HCEC 1CT (cell line): ENCODE results near the gene TIMM10B.
"Not testable (repeated sequence)": the region's sequence is repeated elsewhere in the genome, so short reads cannot be mapped to it uniquely, and the experiment has no call there.

Source experiments
- DNase-seq: peaks from one replicate; pipeline ENCODE4 v3.0.0-alpha.2; 2017

TIMM10B gene

DNA sequence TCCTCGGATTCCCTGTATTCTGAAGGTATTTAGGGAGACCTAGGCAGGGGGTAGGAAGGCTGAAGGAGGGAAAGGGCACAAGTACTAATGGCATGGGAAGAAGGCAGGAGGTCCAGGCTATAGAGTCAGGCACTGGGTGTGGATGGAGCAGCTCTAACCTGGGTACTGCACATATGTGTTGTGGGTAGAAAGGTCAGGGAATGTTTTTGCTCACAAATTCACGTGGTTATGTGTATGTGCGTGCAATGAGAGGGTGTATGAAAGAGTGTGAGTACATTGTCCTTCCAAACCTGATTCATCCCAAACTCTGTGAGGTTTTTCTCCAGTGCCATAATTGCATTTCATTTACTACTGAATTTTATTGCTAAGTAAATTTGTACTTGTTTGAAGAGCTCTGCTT lies 39.0 kb downstream of the TIMM10B start:
- no peak for DNase-seq

DNA sequence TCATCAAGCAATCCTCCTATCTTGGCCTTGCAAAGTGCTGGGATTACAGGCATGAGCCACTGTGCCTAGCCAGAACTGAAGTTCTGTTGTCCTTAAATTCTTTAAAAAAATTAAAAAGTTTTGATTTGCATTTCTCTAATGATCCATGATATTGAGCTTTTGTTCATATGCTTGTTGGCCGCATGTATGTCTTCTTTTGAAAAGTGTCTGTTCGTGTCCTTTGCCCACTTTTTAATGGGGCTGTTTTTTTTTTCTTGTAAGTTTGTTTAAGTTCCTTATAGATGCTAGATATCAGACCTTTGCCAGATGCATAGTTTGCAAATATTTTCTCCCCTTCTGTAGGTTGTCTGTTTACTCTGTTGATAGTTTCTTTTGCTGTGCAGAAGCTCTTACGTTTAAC lies 40.6 kb downstream of the TIMM10B start:
- DNase-seq, result not testable (repeated sequence)

DNA sequence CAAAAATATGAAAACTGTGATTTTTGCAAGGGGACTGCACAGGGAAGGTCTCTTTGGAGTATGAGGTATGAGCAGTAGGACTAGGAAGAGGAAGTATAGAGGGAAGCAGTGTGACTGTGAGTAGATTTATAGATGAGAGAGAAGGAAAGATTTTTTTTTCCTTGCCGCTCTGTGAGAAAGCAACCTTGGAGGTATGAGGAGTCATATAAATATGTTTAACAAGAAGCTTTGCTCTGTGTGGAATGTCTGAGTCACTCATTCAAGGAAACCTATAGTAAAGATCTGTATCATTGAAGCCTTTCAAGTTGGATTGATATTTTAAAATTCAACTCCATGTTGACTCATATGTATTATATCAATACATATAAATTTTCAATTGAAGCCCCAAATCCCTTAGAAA lies 42.0 kb downstream of the TIMM10B start:
- peak; percentile 84 for DNase-seq

DNA sequence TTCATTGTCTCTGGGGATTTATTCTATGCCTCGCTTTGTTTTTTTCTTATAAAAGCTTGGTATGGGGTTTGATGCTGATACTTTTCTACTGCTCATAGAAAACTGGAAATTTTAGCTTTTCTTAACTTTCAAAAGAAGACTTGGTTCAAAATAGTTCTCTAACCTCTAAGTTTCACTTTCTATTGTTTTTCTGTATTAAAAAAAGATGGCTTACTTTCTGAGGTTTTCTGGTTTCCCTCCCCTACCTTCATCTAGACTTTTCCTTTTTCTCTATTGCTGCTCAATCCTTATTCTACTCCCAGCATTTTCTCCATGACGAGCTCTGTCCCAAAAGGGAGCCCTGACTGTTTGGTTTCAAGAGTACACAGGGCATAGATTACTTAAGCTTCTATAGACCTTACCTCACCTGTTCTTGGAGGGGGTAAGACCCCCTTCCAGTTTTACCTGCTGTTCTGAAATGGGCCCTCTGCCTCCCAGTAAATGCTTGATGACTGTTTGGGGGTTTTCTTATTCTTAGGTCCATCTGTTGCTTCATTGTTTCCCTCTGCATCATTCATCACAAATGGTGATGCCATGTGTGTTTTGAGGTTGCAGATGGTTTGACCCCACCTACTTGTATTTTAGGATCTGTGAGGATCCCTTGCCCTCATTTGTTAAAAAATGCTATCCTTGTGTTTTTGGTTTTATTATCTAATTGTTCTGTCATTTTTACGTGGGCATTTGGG lies 45.3 kb downstream of the TIMM10B start:
- peak; percentile 7 for DNase-seq

DNA sequence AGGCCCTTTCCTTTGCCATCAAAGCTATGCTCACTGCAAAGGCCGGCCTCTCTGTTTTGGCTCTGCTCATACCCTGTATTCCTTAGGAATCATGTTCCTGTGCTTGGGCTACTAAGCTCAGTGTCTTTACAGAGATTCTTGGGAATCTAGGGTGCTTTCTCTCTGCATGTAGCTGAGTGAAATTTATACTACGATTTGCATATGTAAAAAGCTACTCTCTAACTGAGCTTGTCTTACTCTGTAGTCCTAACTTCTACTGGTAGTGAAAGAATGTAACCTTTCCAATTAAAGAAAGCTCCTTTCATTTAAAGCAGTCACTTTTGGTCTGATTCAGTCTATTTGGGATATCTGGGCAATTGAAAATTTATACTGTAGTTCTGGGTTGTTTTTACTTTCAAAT lies 48.0 kb downstream of the TIMM10B start:
- DNase-seq, result no peak

DNA sequence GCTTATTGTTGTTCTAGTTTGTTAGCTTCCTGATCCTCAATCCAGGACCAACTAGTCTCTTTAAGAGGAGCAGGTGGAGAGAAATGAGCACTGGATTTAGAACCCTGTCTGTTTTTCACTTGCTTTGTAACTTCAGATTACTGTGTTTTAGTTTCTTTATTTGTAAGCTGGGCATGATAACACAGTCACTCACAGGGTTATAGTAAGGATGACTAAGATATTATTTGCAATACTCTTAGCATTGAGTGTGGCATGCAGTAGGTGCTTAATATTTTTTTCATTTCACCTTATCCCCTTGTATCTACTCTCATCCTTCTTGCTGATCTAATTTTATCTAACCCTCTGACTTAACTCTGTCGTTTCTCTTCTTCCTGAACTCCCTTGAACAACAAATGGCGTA lies 49.5 kb downstream of the TIMM10B start:
- DNase-seq, result no peak

DNA sequence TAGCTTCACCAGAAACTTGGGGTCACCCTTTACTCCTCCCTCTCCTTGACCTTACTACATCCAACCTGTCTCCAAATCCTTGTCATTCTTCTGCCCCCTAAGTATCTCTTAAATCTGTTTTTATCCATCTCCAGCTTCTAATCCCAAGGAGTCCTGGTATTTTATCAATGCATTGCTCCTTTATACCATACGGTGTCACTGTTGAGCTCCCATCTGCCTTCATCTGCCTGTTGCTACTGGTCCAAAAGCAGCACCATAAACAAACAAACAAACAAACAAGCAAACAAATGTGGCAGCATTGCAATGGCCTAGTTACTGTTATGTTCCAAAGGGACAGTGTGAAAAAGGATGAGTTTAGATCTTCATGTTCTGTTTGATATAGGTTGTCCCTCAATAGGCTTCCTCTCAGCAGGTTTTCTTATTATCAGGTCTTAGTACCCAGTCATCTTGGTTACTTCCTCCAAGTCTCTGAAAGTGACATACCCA lies 50.0 kb downstream of the TIMM10B start:
- DNase-seq, result peak; percentile 33
